Sciatic nerve (tissue), 2 donors: Measurements from ENCODE around the gene PPP2R5C. TPM values are rescaled to one million over a fixed set of nuclear protein-coding genes. Genes with fewer than 3 reads are reported as not detected.

ENCODE experiments used
- ATAC-seq: fragments of 200-7000 bp; cut with Tn5 transposase; one replicate; pipeline ENCODE4 v1.9.1; 2020; ENCODE audit warnings: mild to moderate bottlenecking, moderate library complexity
- DNase-seq: peaks from one replicate; pipeline ENCODE4 v3.0.0-alpha.2; 2020; ENCODE audit warnings: low spot score
- intact Hi-C: fragments of 100-400 bp; cut with DNase I; formaldehyde crosslinking; loops from one replicate; pipeline ENCODE4 v1.14.2; 2022
- total RNA-seq: library from RNA; stranded (reverse); fragmentation: NEBNext Ultra II Directional; extraction: Animal tissue kit (Norgen Biotek cat#: 25700); gene quantifications from one replicate; pipeline ENCODE4 v1.2.1, GENCODE V29; 2021
- donor health status: DM: no; HTN: no; CAD: no.
- donor health status: DM: no; HTN: no; CAD: no.

PPP2R5C gene
- total RNA-seq, 1 donor from 2014 or later = 144 TPM

DNA sequence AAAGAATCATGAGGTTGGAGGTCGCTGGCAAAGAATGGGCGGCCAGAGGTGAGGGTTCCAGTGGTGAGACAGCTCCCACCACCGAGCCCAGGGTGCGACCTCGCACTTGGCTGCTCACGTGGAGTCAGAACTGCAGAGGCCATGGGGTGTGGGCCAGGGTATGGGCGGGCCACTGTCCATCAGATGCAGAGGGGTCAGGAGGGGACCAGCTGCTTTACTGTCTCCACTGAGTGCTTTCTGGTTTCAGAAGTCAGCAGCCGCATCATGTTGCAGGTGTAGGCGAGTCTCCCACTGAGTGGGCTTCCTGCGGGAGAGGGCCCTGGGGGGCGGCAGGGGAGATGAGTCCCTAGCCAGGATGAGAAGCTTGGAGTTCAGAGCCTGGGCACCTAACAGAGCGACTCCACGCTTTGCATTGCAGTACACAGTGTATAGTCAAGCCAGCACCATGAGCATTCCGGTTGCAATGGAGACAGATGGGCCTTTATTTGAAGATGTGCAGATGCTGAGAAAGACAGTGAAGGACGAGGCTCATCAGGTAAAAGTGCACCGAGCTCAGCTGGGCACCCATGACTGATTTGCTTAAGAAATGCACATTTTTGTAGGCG lies 156.0 kb downstream of the PPP2R5C start:
- intact Hi-C loops = no loop called here
- DNase-seq = no peak
- ATAC-seq = peak; percentile 63

DNA sequence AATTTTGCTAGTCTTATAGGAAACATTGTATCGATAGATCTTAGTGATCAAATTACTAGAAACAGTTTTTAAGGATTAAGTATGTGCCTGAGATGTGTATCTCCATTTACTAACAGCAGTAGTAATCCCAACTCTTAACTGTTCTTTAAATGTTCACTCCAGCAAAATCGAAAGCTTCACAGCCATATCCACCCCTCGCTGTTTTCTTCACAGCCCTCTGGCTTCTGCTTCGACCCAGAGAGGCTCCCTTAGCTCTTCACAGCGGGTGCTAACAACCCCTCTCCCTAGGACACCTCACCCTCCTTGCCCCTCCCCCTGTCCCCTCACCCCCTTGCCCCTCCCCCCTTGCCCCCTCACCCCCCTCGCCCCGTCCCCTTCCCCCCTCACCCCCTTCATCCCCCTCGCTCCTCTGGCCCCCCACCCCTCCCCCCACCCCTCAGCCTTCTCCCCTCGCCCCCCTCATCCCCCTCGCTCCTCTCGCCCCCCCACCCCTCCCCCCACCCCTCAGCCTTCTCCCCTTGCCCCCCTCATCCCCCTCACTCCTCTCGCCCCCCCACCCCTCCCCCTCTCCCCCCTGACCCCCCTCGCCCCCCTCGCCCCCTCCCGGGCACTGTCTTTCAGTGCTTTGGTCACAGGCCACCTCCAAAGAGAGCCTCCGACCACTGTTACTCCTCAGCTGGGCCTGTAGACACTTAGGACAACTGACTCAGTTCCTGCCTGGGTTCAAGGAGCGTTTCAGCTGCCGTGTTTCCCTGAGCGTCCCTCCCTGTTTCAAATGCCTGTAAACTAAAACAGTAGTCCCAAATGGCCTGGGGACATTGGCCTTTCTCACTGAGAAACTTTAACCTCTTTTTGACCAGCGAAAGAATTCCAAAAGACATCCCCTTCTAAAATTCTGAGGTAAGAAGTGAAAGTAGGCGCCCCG lies 156.8 kb downstream of the PPP2R5C start:
- intact Hi-C loops = no loop called here
- DNase-seq = peak; percentile 23
- ATAC-seq = no peak

DNA sequence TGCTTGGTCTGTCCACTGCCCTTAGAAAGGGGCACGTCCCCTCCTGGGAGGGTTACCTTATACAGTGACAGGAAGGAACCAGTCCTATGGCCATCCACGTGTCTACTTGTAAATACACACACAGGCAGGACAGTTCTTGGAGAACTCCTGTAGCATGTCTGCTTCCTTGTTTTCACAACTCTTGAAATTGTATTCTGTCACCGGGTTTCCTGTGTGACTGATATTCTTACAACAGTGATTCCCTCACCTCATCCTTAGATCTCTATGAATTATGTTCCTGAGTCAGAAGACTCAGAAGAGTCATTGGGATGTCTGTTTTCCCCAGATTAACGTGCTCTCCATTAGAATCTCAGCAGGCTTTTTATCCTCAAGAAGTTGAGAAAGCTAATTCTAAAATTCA lies 158.8 kb downstream of the PPP2R5C start:
- DNase-seq (no peak), ATAC-seq (no peak)
- intact Hi-C loops = no loop called here

DNA sequence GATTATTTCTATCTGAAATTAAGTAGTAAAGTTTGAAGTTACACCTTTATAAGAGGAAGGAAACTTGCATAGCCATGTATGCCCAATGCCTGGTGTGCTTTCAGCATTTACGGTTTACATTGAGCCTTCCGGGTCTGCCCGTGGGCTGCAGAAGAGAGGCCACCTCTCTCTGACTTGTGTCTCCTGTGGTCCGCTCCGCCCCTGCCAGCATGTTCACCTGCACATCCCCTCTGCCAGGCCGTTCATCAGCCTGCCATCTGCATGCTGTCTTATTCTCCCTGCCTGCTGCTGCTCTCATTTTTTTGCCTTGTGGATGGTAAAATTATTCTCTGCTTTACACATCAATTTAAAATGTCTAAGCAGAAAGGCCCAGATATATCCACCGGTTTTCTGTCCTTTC lies 161.4 kb downstream of the PPP2R5C start:
- peak; percentile 38 for DNase-seq
- intact Hi-C loops = no loop called here
- no peak for ATAC-seq

DNA sequence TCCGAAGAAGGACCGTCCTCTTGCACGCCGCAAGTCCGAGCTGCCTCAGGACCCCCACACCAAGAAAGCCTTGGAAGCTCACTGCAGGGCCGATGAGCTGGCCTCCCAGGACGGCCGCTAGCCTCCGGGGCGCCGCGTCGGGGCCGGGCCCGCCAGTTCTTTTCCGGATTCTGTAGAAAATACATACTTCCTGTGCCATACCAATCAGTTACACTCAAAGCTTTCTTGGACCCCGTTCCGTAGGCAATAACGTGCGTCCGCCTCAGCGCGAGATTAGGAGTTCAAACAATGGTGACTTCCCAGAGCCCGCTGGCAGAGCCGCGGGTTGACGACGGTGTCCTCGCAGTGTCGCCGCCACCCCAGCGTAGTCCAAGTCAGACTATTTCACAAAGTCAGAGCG lies 163.6 kb downstream of the PPP2R5C start:
- DNase-seq (peak; percentile 51), ATAC-seq (no peak)
- intact Hi-C loops = no loop called here

DNA sequence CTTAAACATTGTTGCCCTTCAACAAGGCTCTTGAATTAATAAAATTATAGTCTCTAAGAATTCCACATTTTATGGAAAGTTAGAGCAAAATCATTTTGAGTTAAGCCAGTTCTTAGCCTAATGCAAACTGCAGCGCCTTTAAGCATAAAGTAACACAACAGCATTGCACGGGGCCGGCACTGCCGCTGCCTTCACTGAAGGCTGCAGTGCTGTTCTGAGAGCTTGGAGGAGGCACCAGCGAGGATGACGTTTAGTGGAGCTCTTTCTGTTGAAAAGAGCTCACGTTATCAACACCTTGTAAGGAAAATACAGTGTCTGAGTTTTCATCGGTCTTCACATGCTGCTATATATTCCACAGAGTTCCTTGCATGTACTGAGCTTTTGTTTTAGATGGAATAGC lies 164.6 kb downstream of the PPP2R5C start:
- intact Hi-C loops = no loop called here
- DNase-seq (peak; percentile 34), ATAC-seq (no peak)

DNA sequence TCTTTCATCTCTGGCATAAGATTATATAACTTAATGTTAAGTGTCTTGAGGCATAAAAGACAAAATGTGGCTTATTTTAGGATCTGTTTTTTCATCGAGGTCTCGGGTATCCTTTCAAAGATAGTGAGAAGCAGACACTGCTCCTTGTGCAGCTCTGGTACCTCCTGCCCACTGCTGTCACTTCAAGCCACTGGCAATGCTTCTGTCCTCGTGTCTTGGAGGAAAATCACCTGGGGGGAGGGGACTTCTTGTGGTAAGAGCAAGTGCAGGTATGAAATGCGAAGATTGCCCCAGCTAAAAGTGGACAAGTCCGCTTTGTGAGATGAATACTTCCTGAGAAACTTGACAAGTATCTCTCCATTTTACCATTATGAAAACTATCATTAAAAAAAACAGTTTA lies 165.1 kb downstream of the PPP2R5C start:
- DNase-seq (peak; percentile 17), ATAC-seq (no peak)
- intact Hi-C loops = no loop called here

DNA sequence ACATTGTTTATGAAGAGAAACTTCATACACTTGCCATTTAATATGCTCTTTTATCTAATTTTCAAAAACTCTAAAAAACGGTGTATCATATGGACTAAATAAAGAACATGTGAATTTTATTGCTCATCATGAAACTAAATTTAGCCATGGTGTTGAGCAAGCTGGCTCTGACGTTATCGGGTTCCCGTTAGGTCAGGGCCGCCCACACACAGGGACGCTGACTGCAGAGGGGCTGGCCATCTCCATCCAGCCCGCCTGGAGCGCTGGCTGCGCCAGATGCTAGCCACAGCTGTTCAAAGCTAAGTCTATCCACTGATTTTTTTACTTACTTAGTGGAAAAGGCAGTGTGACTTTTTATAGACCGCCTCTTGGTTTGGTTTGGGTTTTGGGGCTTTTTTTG lies 166.3 kb downstream of the PPP2R5C start:
- intact Hi-C loops = no loop called here
- peak; percentile 100 for ATAC-seq
- DNase-seq = peak; percentile 93

DNA sequence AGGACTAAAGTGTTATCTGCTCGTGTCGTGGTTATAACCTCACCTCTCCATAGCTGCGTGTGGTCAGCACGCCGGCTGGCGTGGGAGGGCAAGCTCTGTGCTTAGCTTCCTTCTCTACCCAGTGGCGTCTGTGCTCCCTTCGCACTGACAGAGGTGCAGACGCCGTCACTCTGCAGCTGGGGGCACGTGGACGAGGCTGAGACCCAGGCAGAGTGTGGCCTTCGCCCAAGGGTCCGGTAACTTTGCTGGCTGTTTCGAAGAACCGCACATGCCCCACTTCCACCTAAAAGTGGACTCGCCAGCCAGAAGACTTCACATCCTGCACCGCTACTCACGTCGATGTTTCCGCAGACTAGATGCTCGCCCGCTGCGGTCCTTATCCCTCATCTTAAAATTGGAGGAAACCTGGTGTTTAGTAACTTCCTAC lies 166.9 kb downstream of the PPP2R5C start:
- intact Hi-C loops = no loop called here
- ATAC-seq (peak; percentile 27), DNase-seq (peak; percentile 65)

DNA sequence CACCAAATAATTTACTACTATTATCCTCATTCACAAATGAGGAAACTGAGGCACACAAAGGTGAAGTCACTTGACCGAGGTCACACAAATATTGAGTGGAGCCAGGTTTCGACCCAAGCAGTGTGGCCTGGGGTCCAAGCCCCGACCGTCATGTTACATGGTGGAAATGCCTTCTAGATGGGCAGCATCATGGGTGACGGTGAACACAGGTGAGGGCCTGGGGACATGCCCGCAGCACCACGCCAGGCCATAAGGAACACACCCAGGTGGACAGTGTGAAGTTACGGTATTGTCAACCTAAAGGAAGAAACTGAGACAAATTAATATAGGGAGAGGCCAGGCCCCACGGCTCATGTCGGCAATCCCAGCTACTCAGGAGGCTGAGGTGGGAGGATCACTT lies 167.6 kb downstream of the PPP2R5C start:
- ATAC-seq (no peak), DNase-seq (peak; percentile 54)
- intact Hi-C loops = no loop called here

DNA sequence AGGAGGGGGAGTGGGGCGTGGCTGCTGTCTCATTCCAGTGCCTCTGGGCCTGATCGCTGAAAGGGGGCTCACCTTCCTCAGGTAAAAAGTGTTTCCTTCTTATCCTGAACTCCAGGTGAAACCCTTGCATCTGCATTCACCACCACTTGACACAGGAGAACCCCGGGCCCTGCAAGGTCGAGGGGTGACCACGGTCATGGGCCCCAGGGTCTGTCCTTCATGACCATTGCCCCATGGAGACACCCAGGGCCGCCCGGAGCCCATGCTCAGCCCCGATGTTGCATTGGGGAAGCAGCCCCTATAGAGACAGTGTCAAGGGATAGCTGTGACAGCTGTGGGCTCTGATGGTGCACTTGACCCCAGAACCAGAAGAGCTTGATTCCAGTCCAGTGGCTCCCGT lies 168.4 kb downstream of the PPP2R5C start:
- intact Hi-C loops = no loop called here
- DNase-seq (peak; percentile 51), ATAC-seq (no peak)

DNA sequence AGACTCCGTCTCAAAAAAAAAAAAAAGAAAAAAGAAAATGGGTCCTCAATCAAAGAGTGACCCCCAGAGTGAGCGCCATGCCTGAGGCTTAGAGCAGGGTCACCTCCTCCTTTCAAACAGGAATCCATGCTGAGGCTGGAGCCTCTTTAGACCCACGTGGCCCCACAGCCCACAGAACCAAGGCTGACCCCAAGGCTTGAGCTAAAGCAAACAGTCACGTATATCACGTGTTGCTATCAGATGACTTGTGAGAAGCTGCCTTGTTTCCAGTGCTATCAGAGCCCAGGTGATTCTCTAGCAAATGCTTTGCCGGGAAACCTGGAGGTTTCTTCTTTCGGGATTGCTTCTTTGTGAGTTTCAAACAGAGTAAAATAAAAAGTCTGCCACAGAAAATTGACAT lies 171.2 kb downstream of the PPP2R5C start:
- no peak for ATAC-seq
- intact Hi-C loops = no loop called here
- DNase-seq = peak; percentile 41

DNA sequence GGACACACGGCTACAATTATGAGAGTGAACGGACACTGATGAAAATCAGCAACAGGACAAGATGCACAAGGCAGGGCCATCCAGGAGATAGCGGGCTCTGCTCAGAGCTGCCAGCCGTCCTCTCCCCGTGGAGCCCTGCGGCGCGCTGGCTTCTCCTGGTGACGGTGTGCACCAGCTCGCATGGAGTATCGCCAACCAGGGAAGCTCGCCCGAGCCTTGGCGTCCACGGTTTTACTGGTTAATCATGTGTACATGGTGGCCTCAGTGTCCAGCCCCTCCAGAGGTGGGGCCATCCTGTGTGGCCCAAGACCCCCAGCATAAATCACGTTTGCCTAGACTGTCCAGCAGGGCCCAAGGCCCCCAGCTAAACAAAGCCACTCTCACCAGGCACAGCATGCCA lies 171.7 kb downstream of the PPP2R5C start:
- intact Hi-C loops = no loop called here
- ATAC-seq (no peak), DNase-seq (peak; percentile 55)

DNA sequence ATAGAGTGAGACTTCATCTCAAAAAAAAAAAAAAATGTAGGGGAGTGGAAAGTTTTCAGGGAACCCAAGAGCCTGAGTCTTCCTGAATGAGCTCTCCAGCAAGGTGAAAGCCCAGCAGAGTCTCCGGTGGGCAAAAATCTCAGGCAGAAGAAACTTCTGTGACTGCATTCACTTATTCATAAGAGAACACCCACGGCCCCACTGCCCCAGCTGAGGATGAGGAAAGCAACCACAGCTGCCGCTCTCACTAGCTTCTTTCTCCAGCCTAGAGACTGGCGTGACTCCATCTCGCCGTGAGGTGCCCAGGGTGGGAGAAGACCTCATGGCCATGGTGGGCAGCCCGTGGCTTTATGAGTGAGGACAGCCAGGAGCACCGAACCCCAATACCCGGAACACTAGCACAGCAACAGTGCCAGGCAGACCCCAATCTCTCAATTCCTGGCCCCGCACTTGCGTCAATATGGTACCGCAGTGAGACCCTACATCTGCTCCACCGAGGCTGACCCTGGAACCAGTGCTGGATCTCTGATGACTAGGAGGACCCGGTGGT lies 173.2 kb downstream of the PPP2R5C start:
- intact Hi-C loops = no loop called here
- DNase-seq (peak; percentile 42), ATAC-seq (no peak)

DNA sequence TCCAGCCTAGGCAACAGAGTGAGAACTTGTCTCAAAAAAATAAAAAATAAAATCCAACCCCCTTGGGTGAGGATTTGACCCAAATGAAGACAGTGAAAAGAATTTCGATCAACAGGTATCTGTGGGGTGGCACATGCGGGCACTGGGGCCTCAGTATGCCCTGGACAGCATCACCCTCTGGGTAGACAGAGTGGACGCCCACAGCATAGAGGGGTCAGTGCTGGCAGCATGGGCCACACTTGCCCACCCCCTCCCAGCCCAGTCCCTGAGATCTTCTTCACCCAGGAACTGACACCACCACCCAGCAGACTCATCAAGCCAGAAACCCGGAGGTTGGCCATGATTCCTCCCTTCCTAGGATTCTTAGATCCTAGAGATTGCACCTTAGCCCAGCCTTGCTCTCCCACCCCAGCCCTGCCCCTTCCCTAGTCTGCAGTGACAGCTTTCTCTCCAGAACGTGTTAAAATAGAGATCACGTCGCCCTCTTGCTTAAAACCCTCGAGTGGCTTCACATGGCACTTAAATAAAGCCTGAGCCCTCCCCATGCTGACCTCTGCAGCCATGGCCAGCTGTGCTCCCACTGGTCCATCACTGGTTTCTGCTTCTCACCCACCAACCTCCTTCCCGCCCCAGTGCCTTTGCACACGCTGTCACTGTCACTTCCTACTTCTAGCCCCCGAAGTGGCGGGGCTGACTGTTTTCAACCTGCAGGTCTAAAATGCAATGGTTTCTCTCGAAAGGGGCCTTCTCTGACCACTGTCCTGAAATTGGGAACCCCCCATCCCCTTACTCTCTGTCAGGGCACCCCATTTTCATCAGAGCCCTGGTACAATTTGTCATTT lies 176.6 kb downstream of the PPP2R5C start:
- DNase-seq (peak; percentile 27), ATAC-seq (no peak)
- intact Hi-C loops = no loop called here

DNA sequence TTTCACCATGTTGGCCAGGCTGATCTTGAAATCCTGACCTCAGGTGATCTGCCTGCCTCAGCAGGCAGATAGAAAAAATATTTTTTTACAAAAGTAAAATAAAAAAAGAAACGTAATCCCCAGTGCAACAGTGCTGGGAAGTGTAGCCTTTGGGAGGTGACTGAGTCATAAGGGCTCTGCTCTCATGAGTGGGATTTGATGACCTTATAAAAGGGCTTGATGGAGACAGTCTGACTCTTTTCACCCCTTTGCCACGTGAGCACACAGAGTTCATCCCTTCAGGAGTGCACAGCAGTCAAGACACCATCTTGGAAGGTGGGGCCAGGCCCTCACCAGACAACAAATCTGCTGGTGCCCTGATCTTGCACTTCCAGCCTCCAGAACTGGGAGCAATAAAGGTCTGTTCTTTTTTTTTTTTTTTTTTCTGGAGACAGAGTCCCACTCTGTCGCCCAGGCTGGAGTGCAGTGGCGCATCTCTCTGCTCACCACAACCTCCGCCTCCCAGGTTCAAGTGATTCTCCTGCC lies 178.2 kb downstream of the PPP2R5C start:
- intact Hi-C loops = no loop called here
- no peak for ATAC-seq
- DNase-seq = peak; percentile 17

DNA sequence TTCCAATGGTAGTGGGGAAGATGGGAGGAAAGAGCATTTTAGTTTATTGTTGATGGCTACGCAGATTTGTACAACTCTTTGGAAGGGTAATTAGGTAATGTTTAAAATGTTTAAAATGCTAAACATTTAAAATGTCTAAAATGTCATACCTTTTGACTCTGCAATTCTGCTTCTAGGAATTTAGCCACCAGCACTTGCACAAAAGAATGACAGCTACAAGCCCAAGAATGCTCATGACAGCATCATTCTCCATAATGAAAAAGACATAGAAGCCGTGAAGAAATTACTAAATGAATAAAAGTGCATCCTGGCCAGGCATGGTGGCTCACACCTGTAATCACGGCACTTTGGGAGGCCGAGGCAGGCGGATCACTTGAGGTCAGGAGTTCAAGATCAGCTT lies 182.9 kb downstream of the PPP2R5C start:
- no peak for DNase-seq

DNA sequence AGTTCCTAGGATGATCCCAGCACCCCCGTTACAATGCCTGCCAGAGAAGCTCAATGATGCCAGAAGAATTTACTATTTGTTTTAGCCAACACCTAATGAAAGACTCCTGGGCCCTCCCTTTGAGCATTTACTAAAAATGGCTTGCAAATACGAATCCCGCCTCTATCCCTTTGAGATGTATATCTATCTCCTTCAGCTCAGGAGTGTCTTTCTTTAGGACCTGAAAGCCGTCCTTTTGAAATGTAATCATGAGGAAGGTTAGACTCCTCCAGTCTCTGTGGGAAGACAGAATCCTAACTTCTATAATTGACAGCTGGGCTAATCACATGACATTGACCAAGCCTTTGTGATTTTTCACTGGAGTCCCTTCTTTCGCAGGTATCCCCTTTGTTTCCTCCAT lies 183.7 kb downstream of the PPP2R5C start:
- no peak for ATAC-seq
- DNase-seq = no peak
- intact Hi-C loops = no loop called here

More for the DNA sequence above, 182.9 kb downstream of the PPP2R5C start:
- intact Hi-C loops = no loop called here
- ATAC-seq = no peak

DNA sequence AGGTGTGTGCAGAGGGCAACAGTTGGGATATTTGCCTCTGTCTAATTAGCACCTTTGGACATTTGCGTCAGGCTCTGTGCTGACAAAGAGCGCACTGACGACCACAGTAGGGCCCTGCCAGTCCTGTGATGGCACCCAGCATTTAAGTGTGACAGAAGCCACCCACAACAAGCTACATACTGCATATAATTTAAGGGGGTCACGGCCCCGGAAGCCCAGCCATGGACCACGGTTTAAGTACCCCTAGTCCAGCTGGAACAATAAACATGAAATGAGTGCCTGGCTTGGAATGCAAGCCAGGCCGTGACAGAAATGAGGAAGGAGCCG lies 186.0 kb downstream of the PPP2R5C start:
- DNase-seq (no peak), ATAC-seq (peak; percentile 11)
- intact Hi-C loops = no loop called here
